IMR-90 (cell line): ENCODE data around the gene HOXA5. TPM values are rescaled to one million over a fixed set of nuclear protein-coding genes. Genes with fewer than 3 reads are reported as not detected.

Source experiments
- ATAC-seq: fragments of 200-7000 bp; cut with Tn5 transposase; 2 replicates; pipeline ENCODE4 v1.9.1; 2020; ENCODE audit warnings: low read depth, mild to moderate bottlenecking, moderate library complexity
- BruUV-seq: library from RNA; stranded (reverse); fragments of 400-500 nt; replicated peaks from 2 replicates; lab custom pipeline; 2021; lab: Mats Ljungman, UMichigan
- CTCF ChIA-PET: fragments of 300-600 bp; formaldehyde crosslinking; extraction: SDS; loops from one replicate; lab custom pipeline; 2021; ENCODE audit warnings: antibody characterized with exemption; lab: Yijun Ruan, JAX
- POLR2A ChIA-PET: fragments of 300-600 bp; sonication (Branson Sonifier 250); formaldehyde crosslinking; loops from one replicate; lab custom pipeline; 2022; ENCODE audit warnings: antibody characterized with exemption; ENCODE audit not compliant: unreplicated experiment; lab: Charles Lee
- DNase-seq: peaks from one replicate; pipeline ENCODE4 v3.0.0; 2013
- H2AFZ ChIP-seq: replicated peaks from 2 replicates; pipeline ENCODE3; 2013; ENCODE audit warnings: low read length, mild to moderate bottlenecking; ENCODE audit not compliant: poor library complexity
- H2AK5ac ChIP-seq: 2 replicates; pipeline ENCODE4 v1.6.1; 2013; ENCODE audit warnings: low read depth, low read length, inconsistent platforms
- H2AK9ac ChIP-seq: replicated peaks from 2 replicates; pipeline ENCODE3; 2013; ENCODE audit warnings: mild to moderate bottlenecking, low read depth, low read length, moderate library complexity; ENCODE audit not compliant: poor library complexity
- H2BK120ac ChIP-seq: 2 replicates; pipeline ENCODE4 v1.6.1; 2013; ENCODE audit warnings: low read depth, low read length, inconsistent platforms
- H2BK15ac ChIP-seq: 3 replicates; pipeline ENCODE4 v1.6.1; 2013; ENCODE audit warnings: low read depth, low read length, inconsistent platforms
- H2BK20ac ChIP-seq: 2 replicates; pipeline ENCODE4 v1.6.1; 2013; ENCODE audit warnings: low read depth, mild to moderate bottlenecking, inconsistent platforms, low read length, moderate library complexity
- H2BK5ac ChIP-seq: 2 replicates; pipeline ENCODE4 v1.6.1; 2013; ENCODE audit warnings: mild to moderate bottlenecking, low read depth, low read length, inconsistent platforms; ENCODE audit not compliant: poor library complexity, severe bottlenecking
- H3K14ac ChIP-seq: replicated peaks from 2 replicates; pipeline ENCODE4 v1.6.1; 2013; ENCODE audit warnings: low read depth, low read length, inconsistent platforms
- H3K18ac ChIP-seq: 2 replicates; pipeline ENCODE4 v1.6.1; 2013; ENCODE audit warnings: low read depth, low read length, control low read depth
- H3K23ac ChIP-seq: 2 replicates; pipeline ENCODE4 v1.6.1; 2013; ENCODE audit warnings: low read depth, low read length, inconsistent platforms
- H3K27ac ChIP-seq: 2 replicates; pipeline ENCODE4 v1.5.1; 2013; ENCODE audit warnings: mild to moderate bottlenecking, control low read depth, low read length; ENCODE audit not compliant: insufficient read depth
- H3K27me3 ChIP-seq: 2 replicates; pipeline ENCODE4 v1.6.1; 2013; ENCODE audit warnings: low read length; ENCODE audit not compliant: control insufficient read depth, insufficient read depth
- H3K36me3 ChIP-seq: 2 replicates; pipeline ENCODE4 v1.6.1; 2013; ENCODE audit warnings: low read length, mixed read lengths; ENCODE audit not compliant: control insufficient read depth, insufficient read depth
- H3K4ac ChIP-seq: 2 replicates; pipeline ENCODE4 v1.6.1; 2013; ENCODE audit warnings: low read depth, low read length, inconsistent platforms
- H3K4me1 ChIP-seq: 2 replicates; pipeline ENCODE4 v1.6.1; 2013; ENCODE audit warnings: low read length, mixed read lengths; ENCODE audit not compliant: control insufficient read depth, insufficient read depth
- H3K4me2 ChIP-seq: 2 replicates; pipeline ENCODE4 v1.6.1; 2013; ENCODE audit warnings: low read depth, mild to moderate bottlenecking, control low read depth, low read length, moderate library complexity
- H3K4me3 ChIP-seq: 2 replicates; pipeline ENCODE4 v1.5.1; 2013; ENCODE audit warnings: low read depth, mild to moderate bottlenecking, control low read depth, low read length, moderate library complexity; ENCODE audit not compliant: insufficient read depth
- H3K56ac ChIP-seq: 2 replicates; pipeline ENCODE4 v1.6.1; 2013; ENCODE audit warnings: low read length, inconsistent platforms; ENCODE audit not compliant: insufficient read depth; ENCODE audit errors: extremely low read depth
- H3K79me1 ChIP-seq, 2 experiments: 2 replicates each; pipeline ENCODE4 v1.6.1; 2013; ENCODE audit warnings: low read length in 2 of 2, inconsistent platforms in 1 of 2, low read depth in 1 of 2
- H3K9ac ChIP-seq: 2 replicates; pipeline ENCODE4 v1.6.1; 2013; ENCODE audit warnings: low read depth, low read length, control low read depth
- H3K9me1 ChIP-seq: 2 replicates; pipeline ENCODE4 v1.6.1; 2013; ENCODE audit warnings: low read length, inconsistent platforms; ENCODE audit not compliant: insufficient read depth
- H3K9me3 ChIP-seq: 2 replicates; pipeline ENCODE4 v1.6.1; 2013; ENCODE audit warnings: low read length; ENCODE audit not compliant: control insufficient read depth, insufficient read depth
- H4K20me1 ChIP-seq: 2 replicates; pipeline ENCODE4 v1.6.1; 2013; ENCODE audit warnings: low read length, inconsistent platforms; ENCODE audit not compliant: insufficient read depth
- H4K5ac ChIP-seq: 2 replicates; pipeline ENCODE4 v1.6.1; 2013; ENCODE audit warnings: mild to moderate bottlenecking, low read depth, low read length, control low read depth
- H4K8ac ChIP-seq, 2 experiments: 2 replicates each; pipeline ENCODE4 v1.6.1; 2013; ENCODE audit warnings: low read depth in 2 of 2, low read length in 2 of 2, control low read depth in 1 of 2, inconsistent platforms in 1 of 2
- H4K91ac ChIP-seq: 2 replicates; pipeline ENCODE4 v1.6.1; 2013; ENCODE audit warnings: low read depth, low read length, inconsistent platforms; ENCODE audit not compliant: insufficient read depth
- BHLHE40 ChIP-seq: fragments of 150-350 bp; IDR thresholded peaks from 2 replicates; pipeline ENCODE4 v1.6.1; 2016; ENCODE audit warnings: mild to moderate bottlenecking, low read depth, low read length
- CEBPB ChIP-seq: IDR thresholded peaks from 2 replicates; pipeline ENCODE4 v1.6.1; 2012; ENCODE audit warnings: low read depth, low read length, improper control_type of control experiment
- POLR2A ChIP-seq: IDR thresholded peaks from 2 replicates; pipeline ENCODE4 v1.6.1; 2012; ENCODE audit warnings: mild to moderate bottlenecking, low read depth, low read length
- RAD21 ChIP-seq: IDR thresholded peaks from 2 replicates; pipeline ENCODE4 v1.6.1; 2012; ENCODE audit warnings: low read length, improper control_type of control experiment
- RCOR1 ChIP-seq: IDR thresholded peaks from 2 replicates; pipeline ENCODE4 v1.6.1; 2012; ENCODE audit warnings: mild to moderate bottlenecking, low read length, improper control_type of control experiment; ENCODE audit not compliant: insufficient replicate concordance
- SMC3 ChIP-seq: fragments of 150-350 bp; IDR thresholded peaks from 2 replicates; pipeline ENCODE4 v1.6.1; 2016; ENCODE audit warnings: low read depth, mild to moderate bottlenecking, antibody characterized with exemption, low read length, moderate library complexity
- WGBS, 2 experiments: methylation state at CpG; one replicate each; pipeline versions ENCODE4 v1.1.5 to v1.1.7; 2013; ENCODE audit warnings: missing lambda C conversion rate in 2 of 2; ENCODE audit not compliant: insufficient read length in 1 of 2; ENCODE audit errors: extremely low coverage in 2 of 2; 5-methylcytosine and 5-hydroxymethylcytosine counted together
- dilution Hi-C: fragments of 300-500 bp; cut with HindIII; formaldehyde crosslinking; loops from one replicate; pipeline ENCODE4 v1.14.3; 2018; ENCODE audit warnings: low sequenced_read_pairs; ENCODE audit not compliant: unreplicated experiment
- in situ Hi-C: fragments of 300-500 bp; cut with MboI; formaldehyde crosslinking; loops from 3 replicates; pipeline ENCODE4 v1.14.3; 2019; ENCODE audit warnings: low sequenced_read_pairs, inconsistent platforms, mixed read lengths
- intact Hi-C: fragments of 100-400 bp; cut with micrococcal nuclease; formaldehyde crosslinking; loops from 2 replicates; pipeline ENCODE4 v1.10.0; 2022
- polyA plus RNA-seq, 3 experiments: library from polyadenylated mRNA; depleted of rRNA; stranded (reverse); fragments of >200 nt; gene quantifications; 2 replicates each; pipeline ENCODE4 v1.2.3, GENCODE V29; 2012; ENCODE audit warnings: low replicate concordance in 1 of 3
- total RNA-seq: library from RNA; depleted of rRNA; stranded (reverse); fragments of >200 nt; gene quantifications from 2 replicates; pipeline ENCODE4 v1.2.3, GENCODE V29; 2012
- TF ChIP-seq, protein P1 (sequence below): fragments of 150-350 bp; IDR thresholded peaks from 2 replicates; pipeline ENCODE4 v1.6.1; 2016; ENCODE audit warnings: low read depth, mild to moderate bottlenecking, low read length, moderate library complexity, borderline replicate concordance
- TF ChIP-seq, protein P2 (sequence below): fragments of 150-350 bp; IDR thresholded peaks from 2 replicates; pipeline ENCODE4 v1.6.1; 2017; ENCODE audit warnings: mild to moderate bottlenecking, antibody characterized with exemption, low read length, low read depth

The HOXA5 gene
- total and polyA plus RNA-seq, 2 of the 4 experiments (the other 2 are of a cell fraction) = 19.9 to 29.4 TPM

GRCh38 chr7:27114881-27115220 lies 28.6 kb downstream of the HOXA5 start:
- ATAC-seq (no peak), DNase-seq (no peak)
- dilution Hi-C loops = no loop called here
- peak overlapping the region; percentile 96 for H3K9ac ChIP-seq
- peak overlapping the region; percentile 74 for H4K91ac ChIP-seq
- in situ Hi-C loops = no loop called here
- peak overlapping the region; percentile 63 for H3K4ac ChIP-seq
- H4K20me1 ChIP-seq = peaks cover 14% of the 10 kb centered on the region
- H2BK15ac ChIP-seq = 0 out of 3 replicates have a peak overlapping the region, but pooled peaks have one; percentile 26
- CTCF ChIA-PET = interaction anchor here (0.9 to 1.2 kb wide), 4 partner anchors 9 to 442 kb away, joined by 3 to 4 read pairs (median 3); no protein-coding TSS in a partner anchor
- H2AK9ac ChIP-seq = peak overlapping the region; percentile 56
- H3K36me3 ChIP-seq = peaks cover 10% of the 10 kb centered on the region; the same call in 1 of the 2 replicates
- H3K23ac ChIP-seq = peak overlapping the region; percentile 48
- no TSS peak for BruUV-seq
- peak overlapping the region; percentile 58 for H2BK120ac ChIP-seq
- peak overlapping the region; percentile 78 for H3K4me2 ChIP-seq
- peak overlapping the region; percentile 32; the same call in 1 of the 2 replicates for H3K18ac ChIP-seq
- intact Hi-C loops = loop anchor here (1.0 to 2.0 kb wide), 2 partner anchors 11 to 14 kb away; no protein-coding TSS in a partner anchor
- peaks cover 12% of the 10 kb centered on the region for H3K9me1 ChIP-seq
- WGBS, 2 experiments = no CpG with 5 or more reads among the region's 6 CpGs
- peak overlapping the region; percentile 89 for H3K27ac ChIP-seq
- peak overlapping the region; percentile 20; the same call in 1 of the 2 replicates for H4K5ac ChIP-seq
- no peak overlapping the region for H2AK5ac ChIP-seq
- H3K79me1 ChIP-seq = peaks cover 0 to 39% of the 10 kb centered on the region in 2 experiments; a peak in 2 of 4 replicates
- peak overlapping the region; percentile 22 to 68; a peak in 2 of 4 replicates for H4K8ac ChIP-seq
- H2BK20ac ChIP-seq = peak overlapping the region; percentile 24; the same call in 1 of the 2 replicates
- POLR2A ChIA-PET = interaction anchor here (0.9 kb wide), 1 partner anchor 414 kb away, joined by 3 read pairs; no protein-coding TSS in a partner anchor
- 0 out of 2 replicates have a peak overlapping the region, but pooled peaks have one; percentile 10 for H3K14ac ChIP-seq
- H2AFZ ChIP-seq = peak overlapping the region; percentile 36
- H2BK5ac ChIP-seq = peak overlapping the region; percentile 81
- peak overlapping the region; percentile 75; the same call in 1 of the 2 replicates for H3K56ac ChIP-seq
- TF ChIP-seq, protein P1, sequence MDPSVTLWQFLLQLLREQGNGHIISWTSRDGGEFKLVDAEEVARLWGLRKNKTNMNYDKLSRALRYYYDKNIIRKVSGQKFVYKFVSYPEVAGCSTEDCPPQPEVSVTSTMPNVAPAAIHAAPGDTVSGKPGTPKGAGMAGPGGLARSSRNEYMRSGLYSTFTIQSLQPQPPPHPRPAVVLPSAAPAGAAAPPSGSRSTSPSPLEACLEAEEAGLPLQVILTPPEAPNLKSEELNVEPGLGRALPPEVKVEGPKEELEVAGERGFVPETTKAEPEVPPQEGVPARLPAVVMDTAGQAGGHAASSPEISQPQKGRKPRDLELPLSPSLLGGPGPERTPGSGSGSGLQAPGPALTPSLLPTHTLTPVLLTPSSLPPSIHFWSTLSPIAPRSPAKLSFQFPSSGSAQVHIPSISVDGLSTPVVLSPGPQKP = no peak
- TF ChIP-seq SMC3 = no peak
- TF ChIP-seq RCOR1 = no peak
- TF ChIP-seq BHLHE40 = no peak
- TF ChIP-seq POLR2A = no peak
- TF ChIP-seq, protein P2, sequence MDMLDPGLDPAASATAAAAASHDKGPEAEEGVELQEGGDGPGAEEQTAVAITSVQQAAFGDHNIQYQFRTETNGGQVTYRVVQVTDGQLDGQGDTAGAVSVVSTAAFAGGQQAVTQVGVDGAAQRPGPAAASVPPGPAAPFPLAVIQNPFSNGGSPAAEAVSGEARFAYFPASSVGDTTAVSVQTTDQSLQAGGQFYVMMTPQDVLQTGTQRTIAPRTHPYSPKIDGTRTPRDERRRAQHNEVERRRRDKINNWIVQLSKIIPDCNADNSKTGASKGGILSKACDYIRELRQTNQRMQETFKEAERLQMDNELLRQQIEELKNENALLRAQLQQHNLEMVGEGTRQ = no peak
- no peak for TF ChIP-seq CEBPB
- no peak for TF ChIP-seq RAD21
- H3K4me1 ChIP-seq = peaks cover 23% of the 10 kb centered on the region
- H3K4me3 ChIP-seq = peak overlapping the region; percentile 71
- no peaks in the 10 kb centered on the region for H3K27me3 ChIP-seq
- no peaks in the 10 kb centered on the region for H3K9me3 ChIP-seq
